A673 (cell line): ENCODE results near the gene NRXN3.
"Not testable (repeated sequence)": the region's sequence is repeated elsewhere in the genome, so short reads cannot be mapped to it uniquely, and the experiment has no call there.

Experiments used
- CTCF ChIP-seq: fragments of 300-800, 200-600 bp; sonication (generic); conservative IDR thresholded peaks from 2 replicates; pipeline ENCODE4 v1.5.1; 2017; ENCODE audit warnings: low read depth, mild to moderate bottlenecking, antibody characterized with exemption, low read length, moderate library complexity, mixed read lengths
- EZH2 ChIP-seq: fragments of 200-600 bp; sonication (generic); IDR thresholded peaks from 2 replicates; pipeline ENCODE4 v1.6.1; 2017; ENCODE audit warnings: borderline replicate concordance, low read depth, mild to moderate bottlenecking, mixed read lengths, antibody characterized with exemption, low read length; ENCODE audit not compliant: poor library complexity, severe bottlenecking

GRCh38 chr14:78437448-78437847 is 267.3 kb downstream of the NRXN3 start:
- not testable (repeated sequence) for TF ChIP-seq CTCF, EZH2
